Measurements from ENCODE around the gene BHMT. TPM values are rescaled to one million over a fixed set of nuclear protein-coding genes. Genes with fewer than 3 reads are reported as not detected.
A peak's percentile ranks its signal among the peaks of the same experiment; 100 is the strongest.

The BHMT gene, protein sequence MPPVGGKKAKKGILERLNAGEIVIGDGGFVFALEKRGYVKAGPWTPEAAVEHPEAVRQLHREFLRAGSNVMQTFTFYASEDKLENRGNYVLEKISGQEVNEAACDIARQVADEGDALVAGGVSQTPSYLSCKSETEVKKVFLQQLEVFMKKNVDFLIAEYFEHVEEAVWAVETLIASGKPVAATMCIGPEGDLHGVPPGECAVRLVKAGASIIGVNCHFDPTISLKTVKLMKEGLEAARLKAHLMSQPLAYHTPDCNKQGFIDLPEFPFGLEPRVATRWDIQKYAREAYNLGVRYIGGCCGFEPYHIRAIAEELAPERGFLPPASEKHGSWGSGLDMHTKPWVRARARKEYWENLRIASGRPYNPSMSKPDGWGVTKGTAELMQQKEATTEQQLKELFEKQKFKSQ
- 1 to 10 TPM; 2.4 to 5.9 (median 4.1) TPM for total RNA-seq

DNA sequence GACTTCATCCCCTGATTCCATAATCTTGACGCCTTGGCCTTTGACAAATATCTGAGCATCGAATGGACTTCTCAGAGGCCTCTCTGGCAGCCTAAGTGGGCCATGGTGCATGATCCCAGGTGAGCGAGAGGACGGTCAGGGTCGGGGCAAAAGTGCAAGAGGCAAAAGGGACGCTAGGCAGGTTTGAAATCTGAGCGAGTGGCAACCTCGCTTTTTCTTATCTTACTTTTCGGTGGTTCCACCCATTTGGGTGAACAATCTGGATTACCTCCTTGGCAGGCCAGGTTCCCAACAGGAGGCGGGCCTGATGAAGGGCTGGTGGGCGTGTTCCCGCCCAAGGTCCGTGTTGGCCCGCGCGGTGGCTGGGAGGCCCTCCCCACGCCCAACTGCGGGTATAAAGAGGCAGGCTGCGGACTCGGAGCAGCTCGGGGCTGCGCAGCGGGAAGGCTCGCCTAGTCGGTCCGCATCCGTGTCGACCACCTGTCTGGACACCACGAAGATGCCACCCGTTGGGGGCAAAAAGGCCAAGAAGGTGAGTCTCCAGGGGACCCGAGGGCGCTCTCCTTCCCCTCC, at the start of gene BHMT:
Gene BHMT (plus strand): TSS at position 423 of the 573 bp plus-strand sequence. CDS start 77 bp downstream, at position 500.
- TF ChIP-seq EP300 (IDR thresholded peaks at IDR 0.05) (no peak), POLR2A (IDR thresholded peaks at IDR 0.05) (no peak)
- TF ChIP-seq, protein P1, sequence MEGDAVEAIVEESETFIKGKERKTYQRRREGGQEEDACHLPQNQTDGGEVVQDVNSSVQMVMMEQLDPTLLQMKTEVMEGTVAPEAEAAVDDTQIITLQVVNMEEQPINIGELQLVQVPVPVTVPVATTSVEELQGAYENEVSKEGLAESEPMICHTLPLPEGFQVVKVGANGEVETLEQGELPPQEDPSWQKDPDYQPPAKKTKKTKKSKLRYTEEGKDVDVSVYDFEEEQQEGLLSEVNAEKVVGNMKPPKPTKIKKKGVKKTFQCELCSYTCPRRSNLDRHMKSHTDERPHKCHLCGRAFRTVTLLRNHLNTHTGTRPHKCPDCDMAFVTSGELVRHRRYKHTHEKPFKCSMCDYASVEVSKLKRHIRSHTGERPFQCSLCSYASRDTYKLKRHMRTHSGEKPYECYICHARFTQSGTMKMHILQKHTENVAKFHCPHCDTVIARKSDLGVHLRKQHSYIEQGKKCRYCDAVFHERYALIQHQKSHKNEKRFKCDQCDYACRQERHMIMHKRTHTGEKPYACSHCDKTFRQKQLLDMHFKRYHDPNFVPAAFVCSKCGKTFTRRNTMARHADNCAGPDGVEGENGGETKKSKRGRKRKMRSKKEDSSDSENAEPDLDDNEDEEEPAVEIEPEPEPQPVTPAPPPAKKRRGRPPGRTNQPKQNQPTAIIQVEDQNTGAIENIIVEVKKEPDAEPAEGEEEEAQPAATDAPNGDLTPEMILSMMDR (IDR thresholded peaks at IDR 0.05), result no peak
- Histone ChIP-seq H3K36me3 (no peaks in the 10 kb centered on the region), H3K4me1 (peaks cover 0 to 18% (median 0%) of the 10 kb centered on the region in 4 donors), H3K27ac (no peak within 1 kb of the TSS), H3K9me3 (no peaks in the 10 kb centered on the region), H3K27me3 (peaks cover 0 to 33% of the 10 kb centered on the region in 2 donors), H3K4me3 (no peak within 1 kb of the TSS)
- DNase-seq (ENCODE audit: low spot score in 2 of 2), result no peak
- WGBS, 2 donors, result 26 to 37% methylated on average over 17 to 32 of the region's 32 CpGs

DNA sequence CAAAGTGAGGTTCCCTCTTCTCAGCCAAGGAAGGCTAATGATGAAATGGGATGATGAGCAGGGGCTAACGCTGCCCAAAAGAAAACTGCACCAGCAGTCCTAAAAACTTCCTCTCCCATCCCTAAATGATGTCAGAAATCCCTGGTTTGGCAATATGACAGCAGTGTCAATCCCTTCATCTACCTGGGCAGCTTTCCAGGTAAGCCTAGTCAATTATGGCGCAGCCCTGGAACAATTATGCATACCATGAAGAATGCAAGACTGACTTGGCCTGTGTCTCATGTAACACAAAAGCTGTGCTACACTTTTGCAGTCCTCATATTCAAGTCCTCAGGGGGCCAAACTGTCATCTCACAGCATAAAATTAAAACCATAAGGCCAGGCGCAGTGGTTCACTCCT, 49.2 kb upstream of the BHMT start:
- DNase-seq (ENCODE audit: low spot score in 2 of 2), result no peak
- no peaks in the 10 kb centered on the region for H3K36me3 ChIP-seq
- WGBS, 2 donors, result 81 to 100% methylated on average over 3 of the region's 3 CpGs
- TF ChIP-seq POLR2A (IDR thresholded peaks at IDR 0.05) (no peak), EP300 (IDR thresholded peaks at IDR 0.05) (no peak)
- TF ChIP-seq, protein P1 (IDR thresholded peaks at IDR 0.05), result no peak
- no peaks in the 10 kb centered on the region for H3K27me3 ChIP-seq
- no peak overlapping the region for H3K4me3 ChIP-seq
- no peaks in the 10 kb centered on the region for H3K9me3 ChIP-seq
- no peaks in the 10 kb centered on the region for H3K4me1 ChIP-seq
- H3K27ac ChIP-seq, result no peak overlapping the region

DNA sequence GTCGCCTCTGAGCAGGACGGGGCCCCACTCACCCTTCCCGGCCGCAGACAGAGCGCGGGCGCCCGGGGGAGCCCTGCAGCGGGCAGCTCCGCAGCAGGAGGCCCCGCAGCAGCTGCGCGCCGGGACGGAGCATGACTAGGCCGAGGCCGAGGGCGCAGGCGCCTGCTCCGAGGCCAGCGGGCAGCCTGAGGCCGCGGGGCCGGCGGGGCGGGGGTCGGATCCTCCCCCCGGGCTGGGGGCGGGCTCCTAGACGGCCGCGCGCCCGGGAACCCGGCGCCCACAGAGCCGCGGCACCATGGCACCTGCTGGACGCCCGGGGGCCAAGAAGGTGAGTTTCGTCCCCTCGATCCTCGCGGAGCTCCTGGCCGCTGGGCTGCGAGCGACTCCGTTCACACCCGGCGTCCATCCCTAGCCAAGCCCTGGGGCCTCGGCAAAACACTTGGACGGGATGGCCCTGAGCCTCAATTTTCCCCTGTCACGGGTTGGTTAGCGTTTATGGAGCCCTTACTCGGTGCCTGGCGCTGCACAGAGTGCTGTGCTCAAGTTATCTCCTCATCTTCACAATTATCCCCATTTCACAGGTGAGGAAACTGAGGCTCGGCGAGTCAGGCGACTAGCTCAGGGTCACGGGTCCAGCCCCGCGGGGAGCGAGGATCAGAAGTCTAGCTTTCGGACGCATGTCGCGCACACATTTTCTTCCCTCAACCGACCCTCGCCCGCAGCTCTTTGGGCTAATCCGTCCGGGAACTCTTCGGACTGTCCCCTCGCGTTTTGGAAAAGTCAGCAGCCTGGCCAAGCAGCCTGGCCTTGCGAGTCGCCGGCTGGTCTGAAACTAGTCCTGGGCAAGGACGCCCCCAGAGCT, 41.9 kb upstream of the BHMT start, which contains the start of the genes BHMT2 and DMGDH:
Gene BHMT2 (plus strand): TSS at position 280 of the 862 bp plus-strand sequence. CDS start 16 bp downstream, at position 296.
Gene DMGDH (minus strand): TSS at position 187 of the 862 bp plus-strand sequence. CDS start 54 bp downstream, at position 133.
- peak; percentile 11 to 21 for DNase-seq (ENCODE audit: low spot score in 2 of 2)
- H3K27me3 ChIP-seq, result peaks cover 0 to 14% of the 10 kb centered on the region in 2 donors
- H3K9me3 ChIP-seq, result peaks cover 0 to 12% (median 2%) of the 10 kb centered on the region in 4 donors
- peak within 1 kb of the TSS; percentile 38 to 80 (median 58) for H3K27ac ChIP-seq
- WGBS, 2 donors, result 25 to 32% methylated on average over 53 to 57 of the region's 79 CpGs
- peaks cover 0 to 14% (median 0%) of the 10 kb centered on the region in 4 donors for H3K4me1 ChIP-seq
- H3K36me3 ChIP-seq, result no peaks in the 10 kb centered on the region
- peak in 1 of 2 donors; percentile 4 for TF ChIP-seq EP300 (IDR thresholded peaks at IDR 0.05)
- TF ChIP-seq POLR2A (IDR thresholded peaks at IDR 0.05), result no peak
- TF ChIP-seq, protein P1 (IDR thresholded peaks at IDR 0.05), result no peak
- H3K4me3 ChIP-seq, result peak within 1 kb of the TSS; percentile 23 to 62 (median 38)

DNA sequence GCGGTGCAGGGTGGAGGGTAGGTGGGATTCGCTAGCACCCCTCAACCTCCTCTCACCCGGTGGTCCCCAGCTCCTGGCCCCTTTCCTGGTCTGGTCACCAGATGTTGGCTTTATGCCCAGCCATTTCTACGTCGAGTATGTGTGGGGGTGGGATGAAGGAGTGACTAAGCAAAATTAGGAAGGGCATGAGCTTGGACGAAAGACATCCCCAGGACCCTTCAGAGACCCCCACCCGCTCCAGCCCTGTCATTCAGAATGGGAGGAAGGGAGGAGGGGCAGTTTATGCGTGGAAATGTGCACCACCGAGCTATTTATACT, 41.3 kb upstream of the BHMT start:
- Histone ChIP-seq H3K4me1 (peaks cover 0 to 14% (median 0%) of the 10 kb centered on the region in 4 donors), H3K27ac (peak overlapping the region; percentile 38 to 80 (median 58)), H3K4me3 (peak overlapping the region; percentile 18 to 62 (median 28)), H3K9me3 (peaks cover 0 to 12% (median 2%) of the 10 kb centered on the region in 4 donors), H3K27me3 (peaks cover 0 to 14% of the 10 kb centered on the region in 2 donors), H3K36me3 (no peaks in the 10 kb centered on the region)
- DNase-seq (ENCODE audit: low spot score in 2 of 2), result peak in 1 of 2 donors; percentile 26
- no peak for TF ChIP-seq EP300 (IDR thresholded peaks at IDR 0.05)
- TF ChIP-seq, protein P1 (IDR thresholded peaks at IDR 0.05), result no peak
- no peak for TF ChIP-seq POLR2A (IDR thresholded peaks at IDR 0.05)
- 20 to 22% methylated on average over 9 of the region's 9 CpGs for WGBS, 2 donors

Data from tibial nerve (tissue), 4 donors.